Peyer's patch (tissue), 4 donors: ENCODE results near the gene GOLGA6A. TPM values are rescaled to one million over a fixed set of nuclear protein-coding genes. Genes with fewer than 3 reads are reported as not detected.
A peak's percentile ranks its signal among the peaks of the same experiment; 100 is the strongest.
"Not testable (repeated sequence)": the region's sequence is repeated elsewhere in the genome, so short reads cannot be mapped to it uniquely, and the experiment has no call there.

ENCODE experiments used
- DNase-seq, 3 donors: peaks; one replicate each; pipeline ENCODE4 v3.0.0-alpha.2; 2017 to 2019
- H3K27ac ChIP-seq, 4 donors: fragments of 200-600 bp; sonication (generic); one replicate each; pipeline ENCODE4 v1.5.1; 2016 to 2019
- H3K27me3 ChIP-seq, 2 donors: fragments of 200-600 bp; sonication (generic); one replicate each; pipeline ENCODE4 v1.5.1; 2019
- H3K36me3 ChIP-seq, 3 donors: fragments of 200-600 bp; sonication (generic); one replicate each; pipeline ENCODE4 v1.5.1; 2016 to 2019
- H3K4me1 ChIP-seq, 4 donors: fragments of 200-600 bp; sonication (generic); one replicate each; pipeline ENCODE4 v1.5.1; 2016 to 2019
- H3K4me3 ChIP-seq, 4 donors: fragments of 200-600 bp; sonication (generic); 1 replicate in 3 of 4; 2 replicates in 1 of 4; pipeline ENCODE4 v1.5.1; 2016 to 2019; ENCODE audit warnings: mild to moderate bottlenecking in 1 of 4
- H3K9me3 ChIP-seq, 4 donors: fragments of 200-600 bp; sonication (generic); one replicate each; pipeline ENCODE4 v1.5.1; 2016 to 2019; ENCODE audit warnings: mild to moderate bottlenecking in 1 of 4
- POLR2A ChIP-seq, 2 donors: fragments of 450-650 bp; IDR thresholded peaks; one replicate each; pipeline ENCODE4 v1.5.1; 2017; ENCODE audit warnings: antibody characterized with exemption in 2 of 2, mild to moderate bottlenecking in 2 of 2, moderate library complexity in 2 of 2
- total RNA-seq, 4 donors: library from RNA; depleted of rRNA; stranded (reverse); fragments of >200 nt; gene quantifications; one replicate each; pipeline ENCODE4 v1.1.0, GENCODE V29; 2016
- TF ChIP-seq, protein P1 (sequence below), 6 experiments: fragments of 450-650 bp in 4 of 6; fragments of 200-600 bp in 2 of 6; sonication (generic) in 1 of 6; IDR thresholded peaks; one replicate each; pipeline ENCODE4 v1.5.1; 2017 to 2019; ENCODE audit warnings: antibody characterized with exemption in 6 of 6, mild to moderate bottlenecking in 3 of 6, moderate library complexity in 1 of 6

The GOLGA6A gene
- total RNA-seq, 4 donors from 2014 or later = 0.38 TPM; not detected in 3

GRCh38 chr15:74121039-74121438 lies 38.7 kb upstream of the GOLGA6A start:
- Histone ChIP-seq H3K27me3 (no peaks in the 10 kb centered on the region), H3K36me3 (no peaks in the 10 kb centered on the region), H3K4me1 (peaks cover 0 to 6% (median 3%) of the 10 kb centered on the region in 4 donors), H3K9me3 (no peaks in the 10 kb centered on the region), H3K4me3 (no peak overlapping the region), H3K27ac (no peak overlapping the region)
- TF ChIP-seq POLR2A (IDR thresholded peaks at IDR 0.05) = no peak
- TF ChIP-seq, protein P1, sequence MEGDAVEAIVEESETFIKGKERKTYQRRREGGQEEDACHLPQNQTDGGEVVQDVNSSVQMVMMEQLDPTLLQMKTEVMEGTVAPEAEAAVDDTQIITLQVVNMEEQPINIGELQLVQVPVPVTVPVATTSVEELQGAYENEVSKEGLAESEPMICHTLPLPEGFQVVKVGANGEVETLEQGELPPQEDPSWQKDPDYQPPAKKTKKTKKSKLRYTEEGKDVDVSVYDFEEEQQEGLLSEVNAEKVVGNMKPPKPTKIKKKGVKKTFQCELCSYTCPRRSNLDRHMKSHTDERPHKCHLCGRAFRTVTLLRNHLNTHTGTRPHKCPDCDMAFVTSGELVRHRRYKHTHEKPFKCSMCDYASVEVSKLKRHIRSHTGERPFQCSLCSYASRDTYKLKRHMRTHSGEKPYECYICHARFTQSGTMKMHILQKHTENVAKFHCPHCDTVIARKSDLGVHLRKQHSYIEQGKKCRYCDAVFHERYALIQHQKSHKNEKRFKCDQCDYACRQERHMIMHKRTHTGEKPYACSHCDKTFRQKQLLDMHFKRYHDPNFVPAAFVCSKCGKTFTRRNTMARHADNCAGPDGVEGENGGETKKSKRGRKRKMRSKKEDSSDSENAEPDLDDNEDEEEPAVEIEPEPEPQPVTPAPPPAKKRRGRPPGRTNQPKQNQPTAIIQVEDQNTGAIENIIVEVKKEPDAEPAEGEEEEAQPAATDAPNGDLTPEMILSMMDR (IDR thresholded peaks at IDR 0.05) = no peak
- DNase-seq = no peak

DNA sequence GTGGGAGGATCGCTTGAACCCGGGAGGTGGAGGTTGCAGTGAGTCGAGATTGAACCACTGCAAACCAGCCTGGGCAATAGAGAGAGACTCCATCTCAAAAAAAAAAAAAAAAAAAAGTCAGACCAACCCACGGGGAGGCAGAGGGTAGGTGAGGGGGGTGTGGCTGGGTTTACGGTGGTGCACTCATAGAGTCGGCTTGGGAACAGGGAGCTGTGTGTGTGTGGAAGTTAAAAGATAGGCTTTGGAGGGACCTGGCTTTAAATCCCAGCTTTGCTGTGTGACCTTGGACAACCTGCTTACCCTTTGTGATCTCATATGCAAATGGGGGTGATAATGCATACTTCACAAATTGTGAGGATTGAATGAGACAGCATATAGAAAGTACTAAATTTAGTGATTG lies 38.1 kb upstream of the GOLGA6A start:
- H3K27me3 ChIP-seq = no peaks in the 10 kb centered on the region
- H3K36me3 ChIP-seq = no peaks in the 10 kb centered on the region
- DNase-seq = no peak
- peaks cover 0 to 6% (median 3%) of the 10 kb centered on the region in 4 donors for H3K4me1 ChIP-seq
- no peak overlapping the region for H3K4me3 ChIP-seq
- no peak for TF ChIP-seq POLR2A (IDR thresholded peaks at IDR 0.05)
- TF ChIP-seq, protein P1 (IDR thresholded peaks at IDR 0.05) = no peak
- H3K9me3 ChIP-seq = no peaks in the 10 kb centered on the region
- H3K27ac ChIP-seq = no peak overlapping the region

GRCh38 chr15:74109713-74110112 lies 27.4 kb upstream of the GOLGA6A start:
- Histone ChIP-seq H3K4me1 (no peaks in the 10 kb centered on the region), H3K9me3 (no peaks in the 10 kb centered on the region), H3K27ac (no peak overlapping the region), H3K36me3 (no peaks in the 10 kb centered on the region), H3K4me3 (no peak overlapping the region), H3K27me3 (no peaks in the 10 kb centered on the region)
- DNase-seq = no peak
- TF ChIP-seq POLR2A (IDR thresholded peaks at IDR 0.05) = no peak
- TF ChIP-seq, protein P1 (IDR thresholded peaks at IDR 0.05) = no peak

DNA sequence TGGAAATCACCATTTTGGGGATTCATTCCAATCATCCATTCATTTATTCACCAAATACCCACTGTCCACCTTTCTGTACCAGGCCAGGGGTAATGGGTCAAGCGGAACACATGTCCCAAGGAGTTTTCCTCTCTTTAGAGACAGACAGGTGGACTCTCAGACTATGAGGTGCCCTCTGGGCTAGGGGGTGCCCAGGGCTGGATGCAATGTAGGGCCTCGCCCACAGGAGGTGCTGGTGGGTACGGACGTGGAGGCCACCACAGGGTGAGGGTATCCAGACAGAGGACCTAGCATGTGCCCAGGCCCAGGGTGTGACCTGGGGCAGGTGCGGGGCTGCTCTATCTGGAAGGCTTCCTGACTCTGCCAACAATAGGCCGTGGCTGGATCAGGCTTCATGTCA lies 26.3 kb upstream of the GOLGA6A start:
- not testable (repeated sequence) for H3K4me3 ChIP-seq, H3K27me3 ChIP-seq, H3K9me3 ChIP-seq, H3K27ac ChIP-seq, H3K36me3 ChIP-seq, H3K4me1 ChIP-seq, DNase-seq

- no peak overlapping the region for H3K4me3 ChIP-seq
- no peak overlapping the region for H3K27ac ChIP-seq
- DNase-seq = no peak
- TF ChIP-seq POLR2A (IDR thresholded peaks at IDR 0.05) = no peak
- TF ChIP-seq, protein P1 (IDR thresholded peaks at IDR 0.05) = no peak
- no peaks in the 10 kb centered on the region for H3K9me3 ChIP-seq
- no peaks in the 10 kb centered on the region for H3K36me3 ChIP-seq
- no peaks in the 10 kb centered on the region for H3K4me1 ChIP-seq
- no peaks in the 10 kb centered on the region for H3K27me3 ChIP-seq
Measured at GRCh38 chr15:74108111-74108510, 25.8 kb upstream of the GOLGA6A start.

DNA sequence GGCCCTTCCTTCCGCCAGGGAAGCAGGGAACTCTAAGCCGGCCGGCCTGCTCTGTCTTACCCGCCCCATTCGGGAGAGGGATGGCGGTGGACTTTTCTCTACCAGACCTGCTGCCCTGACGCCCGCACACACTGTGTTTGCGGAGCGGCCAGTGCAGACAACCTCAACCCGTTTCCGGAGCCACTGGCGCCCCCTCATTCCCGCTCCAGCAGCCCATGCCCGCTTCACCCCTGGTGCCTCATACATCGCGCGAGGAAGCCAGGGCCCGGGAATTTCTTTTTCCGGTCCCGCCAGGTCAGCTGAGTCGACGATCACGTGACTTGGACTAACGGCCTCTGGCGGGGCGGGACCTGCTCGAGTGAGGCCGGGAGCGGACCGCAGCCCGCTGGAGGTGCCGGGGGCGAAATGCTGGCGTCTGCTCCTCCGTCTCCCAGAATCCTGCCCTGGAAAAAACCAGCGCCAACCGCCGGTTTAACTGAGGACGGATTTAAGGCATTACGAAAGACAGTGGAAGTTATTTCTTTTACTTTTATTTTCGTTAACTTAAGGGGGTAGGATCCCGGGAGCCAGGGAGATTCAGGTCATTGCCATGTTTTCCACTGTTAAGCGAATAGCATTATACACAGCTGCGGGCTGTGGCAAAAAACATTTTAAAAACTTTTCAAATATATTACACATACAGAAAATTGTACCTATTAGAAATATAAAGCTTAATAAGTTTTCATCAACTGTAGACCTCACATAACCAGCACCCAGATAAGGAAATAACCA lies 17.8 kb upstream of the GOLGA6A start:
- Histone ChIP-seq H3K4me3 (peak overlapping the region; percentile 45 to 64 (median 53)), H3K27ac (peak overlapping the region in 3 of 4 donors; percentile 42 to 68 (median 59))
- H3K9me3 ChIP-seq, H3K4me1 ChIP-seq, H3K36me3 ChIP-seq, H3K27me3 ChIP-seq: not testable (repeated sequence)
- peak in 1 of 2 donors; percentile 12 for TF ChIP-seq POLR2A (IDR thresholded peaks at IDR 0.05)
- peak; percentile 74 to 92 (median 85) for DNase-seq

DNA sequence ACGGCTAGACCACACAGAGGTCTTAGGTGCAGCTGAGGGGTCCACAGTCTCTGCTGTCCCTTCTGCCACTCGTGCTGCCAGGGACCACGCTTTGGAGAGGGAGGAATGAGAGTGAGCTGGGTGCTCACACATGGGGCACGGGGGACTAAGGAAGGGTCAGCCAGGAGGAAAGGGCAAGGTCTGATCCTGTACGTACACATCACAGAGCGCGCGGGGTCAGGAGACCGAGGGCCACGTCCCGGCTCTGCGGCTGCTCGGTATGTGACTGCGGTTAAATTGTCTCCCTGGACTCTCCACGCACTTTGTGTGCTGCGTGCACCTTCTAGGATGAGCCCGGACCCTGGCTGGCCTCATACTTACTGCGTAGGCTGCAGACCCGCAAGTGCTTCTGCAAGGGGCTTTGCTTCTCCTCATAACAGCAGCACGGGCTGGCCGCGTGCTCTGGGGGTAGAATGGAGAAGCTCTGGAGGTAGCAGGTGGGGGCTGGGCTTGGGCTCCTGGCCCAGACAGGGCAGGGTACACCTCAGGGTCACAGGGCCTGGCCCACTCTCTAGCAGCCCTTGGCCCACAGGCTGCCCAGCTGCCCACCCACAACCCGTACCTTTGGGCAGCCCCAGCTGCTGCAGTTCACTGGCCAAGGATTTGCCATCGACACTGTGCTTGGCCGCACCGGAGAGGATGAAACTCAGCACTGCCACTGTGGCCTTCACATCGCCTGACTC lies 14.6 kb upstream of the GOLGA6A start:
- not testable (repeated sequence) for H3K27ac ChIP-seq, H3K27me3 ChIP-seq

DNA sequence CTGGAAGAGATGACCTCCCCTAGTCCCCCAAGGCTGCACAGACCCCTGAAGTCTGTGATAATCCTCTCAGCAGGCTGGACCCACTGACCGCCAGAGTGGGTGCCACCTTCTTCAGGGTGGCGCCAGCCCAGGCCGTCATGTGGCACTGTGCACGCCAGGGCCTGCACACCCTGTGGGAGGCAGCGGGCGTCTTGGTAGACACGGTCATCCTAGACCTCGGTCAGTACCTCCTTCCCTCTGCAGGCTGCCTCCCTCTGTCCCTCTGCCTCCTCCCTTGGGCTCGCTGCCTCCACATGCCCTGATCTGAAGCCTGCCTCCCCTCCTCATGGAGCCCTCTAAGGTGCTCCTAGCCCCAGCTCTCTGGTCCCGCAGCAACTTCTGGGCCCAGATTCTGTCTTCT lies 13.3 kb upstream of the GOLGA6A start:
- H3K4me1 ChIP-seq, H3K9me3 ChIP-seq, H3K27me3 ChIP-seq, H3K4me3 ChIP-seq, H3K27ac ChIP-seq, H3K36me3 ChIP-seq: not testable (repeated sequence)
- DNase-seq = peak in 1 of 3 donors; percentile 5

More for the DNA sequence above, 14.6 kb upstream of the GOLGA6A start:
- H3K4me1 ChIP-seq, H3K9me3 ChIP-seq, DNase-seq, H3K36me3 ChIP-seq, H3K4me3 ChIP-seq: not testable (repeated sequence)

DNA sequence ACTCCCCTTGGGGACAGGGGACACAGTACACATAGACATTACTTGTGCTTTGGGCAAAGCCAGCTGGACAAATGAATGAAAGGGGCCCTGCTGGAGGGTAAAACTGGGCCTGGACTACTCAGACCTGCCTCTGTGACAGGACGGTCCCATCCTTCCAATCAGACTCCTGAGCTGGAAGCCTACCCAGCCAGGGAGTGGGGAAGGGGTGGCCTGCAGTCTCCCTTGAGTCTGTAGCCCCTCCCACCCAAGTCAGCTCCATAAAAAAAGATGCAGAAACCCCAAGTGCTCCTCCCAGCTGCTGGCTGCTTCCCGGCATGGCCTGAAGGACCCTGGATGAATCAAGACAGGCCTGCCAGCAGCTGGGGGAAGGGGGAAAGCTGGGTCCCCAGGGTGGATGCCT lies 12.2 kb upstream of the GOLGA6A start:
- H3K27ac ChIP-seq, H3K9me3 ChIP-seq, H3K27me3 ChIP-seq, H3K36me3 ChIP-seq, DNase-seq, H3K4me1 ChIP-seq, H3K4me3 ChIP-seq: not testable (repeated sequence)

- not testable (repeated sequence) for H3K36me3 ChIP-seq, H3K27me3 ChIP-seq, H3K27ac ChIP-seq, H3K9me3 ChIP-seq, H3K4me1 ChIP-seq, DNase-seq, H3K4me3 ChIP-seq
Measured at GRCh38 chr15:74075781-74076180, 6.6 kb downstream of the GOLGA6A start.
